RWPE2 (cell line): Measurements from ENCODE around the gene CIBAR2.

Experiments
- ATAC-seq: fragments of 200-7000 bp; cut with Tn5 transposase; 3 replicates; pipeline ENCODE4 v1.9.1; 2021; ENCODE audit warnings: low read depth
- DNase-seq: peaks from one replicate; pipeline ENCODE4 v3.0.0-alpha.2; 2020; ENCODE audit warnings: low spot score
- H3K27ac ChIP-seq: fragments of 450-650 bp; 2 replicates; pipeline ENCODE4 v1.5.1; 2017; ENCODE audit warnings: mild to moderate bottlenecking; ENCODE audit not compliant: poor library complexity, severe bottlenecking
- H3K27me3 ChIP-seq: fragments of 250-450 bp; sonication (Bioruptor Pico); 2 replicates; pipeline ENCODE4 v1.5.1; 2021; ENCODE audit warnings: mild to moderate bottlenecking, moderate library complexity; ENCODE audit not compliant: insufficient read depth, poor library complexity, severe bottlenecking
- H3K36me3 ChIP-seq: fragments of 250-450 bp; sonication (Bioruptor Pico); 2 replicates; pipeline ENCODE4 v1.5.1; 2020; ENCODE audit warnings: low read depth, mild to moderate bottlenecking, moderate library complexity
- H3K4me1 ChIP-seq: fragments of 250-450 bp; sonication (Bioruptor Pico); 2 replicates; pipeline ENCODE4 v1.5.1; 2021; ENCODE audit warnings: mild to moderate bottlenecking, moderate library complexity; ENCODE audit not compliant: insufficient read depth, poor library complexity, severe bottlenecking
- H3K4me3 ChIP-seq: fragments of 250-450 bp; sonication (Bioruptor Pico); 2 replicates; pipeline ENCODE4 v1.5.1; 2021; ENCODE audit warnings: mild to moderate bottlenecking, moderate library complexity; ENCODE audit not compliant: severe bottlenecking
- H3K9me3 ChIP-seq: fragments of 250-450 bp; sonication (Bioruptor Pico); 2 replicates; pipeline ENCODE4 v1.5.1; 2021; ENCODE audit warnings: mild to moderate bottlenecking, moderate library complexity; ENCODE audit not compliant: severe bottlenecking
- TF ChIP-seq, protein P1 (sequence below): fragments of 450-650 bp; IDR thresholded peaks from one replicate; pipeline ENCODE4 v1.5.1; 2017; ENCODE audit warnings: mild to moderate bottlenecking, moderate library complexity; ENCODE audit not compliant: poor library complexity, severe bottlenecking

Gene CIBAR2

DNA sequence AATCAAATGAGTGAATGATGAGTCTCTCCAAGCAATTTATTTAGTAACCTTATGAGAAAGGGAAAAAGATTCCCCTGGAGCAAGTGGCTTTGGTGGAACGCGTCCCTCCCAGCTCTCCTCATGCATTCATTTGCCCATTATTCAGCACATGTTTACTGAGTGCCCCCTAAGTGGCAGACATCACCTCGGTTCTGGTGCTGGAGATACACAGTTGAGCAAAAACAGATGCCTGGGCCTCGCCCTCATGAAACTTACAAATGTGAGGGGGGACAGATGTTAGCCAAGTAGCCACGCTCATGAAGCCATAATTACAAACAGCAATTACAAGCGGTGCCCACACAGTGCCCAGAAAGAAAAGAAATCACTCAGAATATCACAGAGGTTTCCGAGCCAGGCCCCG is 45.1 kb upstream of the CIBAR2 start:
- Histone ChIP-seq H3K27me3 (no peaks in the 10 kb centered on the region), H3K4me3 (no peak overlapping the region), H3K27ac (no peak overlapping the region), H3K9me3 (no peaks in the 10 kb centered on the region), H3K4me1 (peaks cover 8% of the 10 kb centered on the region), H3K36me3 (no peaks in the 10 kb centered on the region)
- TF ChIP-seq, protein P1, sequence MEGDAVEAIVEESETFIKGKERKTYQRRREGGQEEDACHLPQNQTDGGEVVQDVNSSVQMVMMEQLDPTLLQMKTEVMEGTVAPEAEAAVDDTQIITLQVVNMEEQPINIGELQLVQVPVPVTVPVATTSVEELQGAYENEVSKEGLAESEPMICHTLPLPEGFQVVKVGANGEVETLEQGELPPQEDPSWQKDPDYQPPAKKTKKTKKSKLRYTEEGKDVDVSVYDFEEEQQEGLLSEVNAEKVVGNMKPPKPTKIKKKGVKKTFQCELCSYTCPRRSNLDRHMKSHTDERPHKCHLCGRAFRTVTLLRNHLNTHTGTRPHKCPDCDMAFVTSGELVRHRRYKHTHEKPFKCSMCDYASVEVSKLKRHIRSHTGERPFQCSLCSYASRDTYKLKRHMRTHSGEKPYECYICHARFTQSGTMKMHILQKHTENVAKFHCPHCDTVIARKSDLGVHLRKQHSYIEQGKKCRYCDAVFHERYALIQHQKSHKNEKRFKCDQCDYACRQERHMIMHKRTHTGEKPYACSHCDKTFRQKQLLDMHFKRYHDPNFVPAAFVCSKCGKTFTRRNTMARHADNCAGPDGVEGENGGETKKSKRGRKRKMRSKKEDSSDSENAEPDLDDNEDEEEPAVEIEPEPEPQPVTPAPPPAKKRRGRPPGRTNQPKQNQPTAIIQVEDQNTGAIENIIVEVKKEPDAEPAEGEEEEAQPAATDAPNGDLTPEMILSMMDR, result no peak
- DNase-seq, result no peak
- no peak for ATAC-seq

- Histone ChIP-seq H3K4me1 (peaks cover 13% of the 10 kb centered on the region), H3K27me3 (no peaks in the 10 kb centered on the region), H3K4me3 (no peak overlapping the region), H3K36me3 (no peaks in the 10 kb centered on the region), H3K27ac (no peak overlapping the region), H3K9me3 (no peaks in the 10 kb centered on the region)
- TF ChIP-seq, protein P1, result no peak
- ATAC-seq (no peak), DNase-seq (no peak)
Measured at GRCh38 chr16:85156869-85157268, 44.6 kb upstream of the CIBAR2 start.

GRCh38 chr16:85156440-85156839 is 44.2 kb upstream of the CIBAR2 start:
- peaks cover 16% of the 10 kb centered on the region for H3K4me1 ChIP-seq
- no peaks in the 10 kb centered on the region for H3K27me3 ChIP-seq
- no peak for DNase-seq
- H3K27ac ChIP-seq, result no peak overlapping the region
- no peaks in the 10 kb centered on the region for H3K36me3 ChIP-seq
- no peak for ATAC-seq
- H3K4me3 ChIP-seq, result no peak overlapping the region
- H3K9me3 ChIP-seq, result no peaks in the 10 kb centered on the region
- TF ChIP-seq, protein P1, result no peak

- DNase-seq (no peak), ATAC-seq (no peak)
- H3K36me3 ChIP-seq, result no peaks in the 10 kb centered on the region
Measured at GRCh38 chr16:85153656-85154091, 41.4 kb upstream of the CIBAR2 start.

DNA sequence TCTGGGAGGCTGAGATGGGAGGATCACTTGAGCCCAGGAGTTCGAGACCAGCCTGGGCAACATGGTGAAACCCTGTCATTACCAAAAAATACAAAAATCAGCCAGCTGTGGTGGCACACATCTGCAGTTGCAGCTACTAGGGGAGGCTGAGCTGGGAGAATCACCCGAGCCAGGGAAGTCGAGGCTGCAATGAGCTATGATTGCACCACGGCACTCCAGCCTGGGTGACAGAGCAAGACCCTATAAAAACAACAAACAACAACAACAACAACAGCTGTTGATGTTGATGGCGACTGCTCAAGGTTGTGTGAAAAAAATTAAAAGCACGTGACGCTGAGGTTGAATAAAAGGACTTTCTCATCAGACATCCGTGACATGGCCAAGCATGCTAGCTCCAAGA is 40.8 kb upstream of the CIBAR2 start:
- DNase-seq (no peak), ATAC-seq (no peak)
- TF ChIP-seq, protein P1, result no peak
- H3K36me3 ChIP-seq, result no peaks in the 10 kb centered on the region
- H3K4me3 ChIP-seq, result no peak overlapping the region
- peaks cover 22% of the 10 kb centered on the region for H3K4me1 ChIP-seq
- peak overlapping the region; percentile 67 for H3K27ac ChIP-seq
- no peaks in the 10 kb centered on the region for H3K9me3 ChIP-seq
- H3K27me3 ChIP-seq, result no peaks in the 10 kb centered on the region

More at GRCh38 chr16:85153656-85154091, 41.4 kb upstream of the CIBAR2 start:
- TF ChIP-seq, protein P1, result no peak
- no peaks in the 10 kb centered on the region for H3K27me3 ChIP-seq
- H3K4me1 ChIP-seq, result peaks cover 22% of the 10 kb centered on the region
- peak overlapping the region; percentile 67 for H3K27ac ChIP-seq
- H3K9me3 ChIP-seq, result no peaks in the 10 kb centered on the region
- H3K4me3 ChIP-seq, result no peak overlapping the region
